Adipose tissue (tissue), 3 donors: ENCODE measurements around the gene CLEC16A. TPM values are rescaled to one million over a fixed set of nuclear protein-coding genes. Genes with fewer than 3 reads are reported as not detected.

Experiments
- H3K27ac ChIP-seq: one replicate; pipeline ENCODE4 v1.5.1; 2013; ENCODE audit warnings: low read depth, low read length
- WGBS, 3 donors: extraction: QIAGEN DNeasy Blood & Tissue Kit; methylation state at CpG; one replicate each; pipeline ENCODE4 v1.1.7; 2013; 5-methylcytosine and 5-hydroxymethylcytosine counted together
- polyA plus RNA-seq, 3 donors: library from polyadenylated mRNA; stranded (reverse); fragments of 200-250 nt; gene quantifications; one replicate each; pipeline ENCODE4 v1.2.3, GENCODE V29; 2013
- donor health status: healthy with polysubstance abuse.
- donor health status: Bipolar disorder and iron deficiency.
- donor health status: healthy.

CLEC16A gene
- polyA plus RNA-seq, 3 donors: 4.9 to 10.9 (median 7.9) TPM

GRCh38 chr16:11129378-11129781 is 185.0 kb downstream of the CLEC16A start:
- H3K27ac ChIP-seq: no peak overlapping the region
- WGBS, 3 donors: 48 to 83% (median 68%) methylated on average over 4 of the region's 4 CpGs

- 94 to 95% (median 94%) methylated on average over 8 of the region's 8 CpGs for WGBS, 3 donors
- no peak overlapping the region for H3K27ac ChIP-seq
These were observed 186.8 kb downstream of the CLEC16A start for GRCh38 chr16:11130978-11131665.

- 72 to 89% (median 76%) methylated on average over 7 of the region's 7 CpGs for WGBS, 3 donors
- H3K27ac ChIP-seq: no peak overlapping the region
These were observed 187.3 kb downstream of the CLEC16A start for GRCh38 chr16:11131706-11132105.

GRCh38 chr16:11133344-11133943 is 189.1 kb downstream of the CLEC16A start:
- 30 to 43% (median 31%) methylated on average over 12 of the region's 12 CpGs for WGBS, 3 donors
- no peak overlapping the region for H3K27ac ChIP-seq

- H3K27ac ChIP-seq: no peak overlapping the region
- 77 to 90% (median 83%) methylated on average over 11 of the region's 11 CpGs for WGBS, 3 donors
These were observed 190.5 kb downstream of the CLEC16A start for GRCh38 chr16:11134722-11135463.

GRCh38 chr16:11135464-11135973 is 191.2 kb downstream of the CLEC16A start:
- no peak overlapping the region for H3K27ac ChIP-seq
- WGBS, 3 donors: 78 to 94% (median 78%) methylated on average over 11 of the region's 11 CpGs

- 74 to 78% (median 76%) methylated on average over 7 of the region's 7 CpGs for WGBS, 3 donors
- H3K27ac ChIP-seq: no peak overlapping the region
These were observed 192.2 kb downstream of the CLEC16A start for GRCh38 chr16:11136600-11136999.

- H3K27ac ChIP-seq: no peak overlapping the region
- 93 to 94% (median 93%) methylated on average over 14 of the region's 14 CpGs for whole genome bisulfite sequencing, 3 donors
These were observed 193.8 kb downstream of the CLEC16A start for GRCh38 chr16:11138022-11138768.

- 85 to 94% (median 90%) methylated on average over 8 of the region's 8 CpGs for WGBS, 3 donors
- no peak overlapping the region for H3K27ac ChIP-seq
These were observed 194.5 kb downstream of the CLEC16A start for GRCh38 chr16:11138769-11139325.

- H3K27ac ChIP-seq: no peak overlapping the region
- 70 to 94% (median 83%) methylated on average over 5 of the region's 5 CpGs for WGBS, 3 donors
These were observed 195.1 kb downstream of the CLEC16A start for GRCh38 chr16:11139326-11140097.

- WGBS, 3 donors: 74 to 80% (median 77%) methylated on average over 8 of the region's 8 CpGs
- H3K27ac ChIP-seq: no peak overlapping the region
These were observed 195.7 kb downstream of the CLEC16A start for GRCh38 chr16:11140098-11140375.

GRCh38 chr16:11140466-11140865 is 196.1 kb downstream of the CLEC16A start:
- no peak overlapping the region for H3K27ac ChIP-seq
- 83 to 90% (median 87%) methylated on average over 4 of the region's 4 CpGs for WGBS, 3 donors

- H3K27ac ChIP-seq: no peak overlapping the region
- 88 to 98% (median 96%) methylated on average over 5 of the region's 5 CpGs for WGBS, 3 donors
These were observed 196.5 kb downstream of the CLEC16A start for GRCh38 chr16:11140867-11141266.

GRCh38 chr16:11141409-11142260 is 197.3 kb downstream of the CLEC16A start:
- no peak overlapping the region for H3K27ac ChIP-seq
- 96% methylated on average over 26 of the region's 26 CpGs for WGBS, 3 donors

GRCh38 chr16:11142261-11142630 is 197.9 kb downstream of the CLEC16A start:
- H3K27ac ChIP-seq: no peak overlapping the region
- WGBS, 3 donors: 91 to 97% (median 96%) methylated on average over 7 of the region's 7 CpGs

- 93 to 96% (median 93%) methylated on average over 7 of the region's 7 CpGs for WGBS, 3 donors
- no peak overlapping the region for H3K27ac ChIP-seq
These were observed 198.6 kb downstream of the CLEC16A start for GRCh38 chr16:11142951-11143350.
